ENCODE data around the gene ZNF230.

Gene ZNF230

GRCh38 chr19:44042147-44042546 lies 39.4 kb downstream of the ZNF230 start:
- no peak for DNase-seq (ENCODE audit: low spot score)

GRCh38 chr19:44050740-44051649 lies 48.2 kb downstream of the ZNF230 start:
- no peak for DNase-seq (ENCODE audit: low spot score)

- peak; percentile 95 for DNase-seq (ENCODE audit: low spot score)
Measured at GRCh38 chr19:44051650-44052402, 49.1 kb downstream of the ZNF230 start, which contains the start of gene ZNF223. Gene ZNF223, plus strand, starts transcription at chr19:44052036. Its CDS starts 3,141 bp downstream, at chr19:44055177.

- DNase-seq (ENCODE audit: low spot score) = no peak
Measured at GRCh38 chr19:44055870-44056269, 53.1 kb downstream of the ZNF230 start.

GRCh38 chr19:44059229-44059628 lies 56.5 kb downstream of the ZNF230 start:
- no peak for DNase-seq (ENCODE audit: low spot score)

GRCh38 chr19:44061038-44061437 lies 58.3 kb downstream of the ZNF230 start:
- DNase-seq (ENCODE audit: low spot score) = no peak
